Hepatocyte (in vitro differentiated cells): Measurements from ENCODE around the gene DHRS4. TPM values are rescaled to one million over a fixed set of nuclear protein-coding genes. Genes with fewer than 3 reads are reported as not detected.

Experiments
- DNase-seq: peaks from one replicate; pipeline ENCODE4 v3.0.0-alpha.2; 2016; ENCODE audit warnings: low spot score
- H2AFZ ChIP-seq: fragments of 200-600 bp; sonication (generic); 2 replicates; pipeline ENCODE4 v1.6.0; 2016; ENCODE audit warnings: antibody characterized with exemption, mild to moderate bottlenecking
- H3K27ac ChIP-seq: fragments of 200-600 bp; sonication (generic); 2 replicates; pipeline ENCODE4 v1.5.1; 2016; ENCODE audit warnings: mild to moderate bottlenecking
- H3K27me3 ChIP-seq: fragments of 200-600 bp; sonication (generic); 2 replicates; pipeline ENCODE4 v1.6.1; 2016
- H3K36me3 ChIP-seq: fragments of 200-600 bp; sonication (generic); replicated peaks from 2 replicates; pipeline ENCODE4 v1.5.1; 2016; ENCODE audit warnings: low read depth; ENCODE audit not compliant: insufficient read depth
- H3K4me1 ChIP-seq: fragments of 200-600 bp; sonication (generic); 2 replicates; pipeline ENCODE4 v1.5.1; 2016; ENCODE audit warnings: mild to moderate bottlenecking, moderate library complexity; ENCODE audit not compliant: insufficient read depth
- H3K4me2 ChIP-seq: fragments of 200-600 bp; sonication (generic); 2 replicates; pipeline ENCODE4 v1.6.0; 2016
- H3K4me3 ChIP-seq: fragments of 200-600 bp; sonication (generic); 2 replicates; pipeline ENCODE4 v1.5.1; 2016; ENCODE audit warnings: mild to moderate bottlenecking
- H3K79me2 ChIP-seq: fragments of 200-600 bp; sonication (generic); 2 replicates; pipeline ENCODE4 v1.6.0; 2017; ENCODE audit warnings: mild to moderate bottlenecking
- H3K9me2 ChIP-seq: fragments of 200-600 bp; sonication (generic); replicated peaks from 2 replicates; pipeline ENCODE4 v1.6.0; 2017; ENCODE audit warnings: mild to moderate bottlenecking; ENCODE audit not compliant: insufficient read depth
- H3K9me3 ChIP-seq: fragments of 200-600 bp; sonication (generic); 2 replicates; pipeline ENCODE4 v1.5.1; 2016; ENCODE audit warnings: low read depth, mild to moderate bottlenecking
- H4K20me1 ChIP-seq: fragments of 200-600 bp; sonication (generic); 2 replicates; pipeline ENCODE4 v1.6.0; 2016; ENCODE audit warnings: mild to moderate bottlenecking; ENCODE audit not compliant: insufficient read depth, poor library complexity, severe bottlenecking
- EZH2 ChIP-seq: fragments of 200-600 bp; sonication (generic); IDR thresholded peaks from 2 replicates; pipeline ENCODE4 v1.6.1; 2016; ENCODE audit warnings: antibody characterized with exemption, mild to moderate bottlenecking, borderline replicate concordance
- EZH2phosphoT487 ChIP-seq: fragments of 200-600 bp; sonication (generic); IDR thresholded peaks from one replicate; pipeline ENCODE4 v1.6.1; 2018; ENCODE audit warnings: antibody characterized with exemption, mild to moderate bottlenecking, low read depth, moderate library complexity; ENCODE audit not compliant: unreplicated experiment, severe bottlenecking
- WGBS: methylation state at CpG from one replicate; pipeline ENCODE4 v1.1.6; 2016; ENCODE audit warnings: low lambda C conversion rate; ENCODE audit errors: missing lambda C conversion rate; 5-methylcytosine and 5-hydroxymethylcytosine counted together
- polyA plus RNA-seq: library from polyadenylated mRNA; unstranded; fragments of >200 nt; fragmentation: Nextera tagmentation; extraction: Ambion mirVana; gene quantifications from 2 replicates; pipeline ENCODE4 v1.2.1, GENCODE V29; 2016
- total RNA-seq: library from RNA; depleted of rRNA; stranded (reverse); fragments of >200 nt; gene quantifications from 2 replicates; pipeline ENCODE4 v1.2.3, GENCODE V29; 2014
- TF ChIP-seq, protein P1 (sequence below): fragments of 200-600 bp; sonication (generic); IDR thresholded peaks from 2 replicates; pipeline ENCODE4 v1.5.1; 2016; ENCODE audit warnings: antibody characterized with exemption, mild to moderate bottlenecking; ENCODE audit not compliant: poor library complexity

DHRS4 gene
- total RNA-seq = 26.5 and 38.3 TPM in 2 replicates
- polyA plus RNA-seq = 41.3 and 47.4 TPM in 2 replicates

DNA sequence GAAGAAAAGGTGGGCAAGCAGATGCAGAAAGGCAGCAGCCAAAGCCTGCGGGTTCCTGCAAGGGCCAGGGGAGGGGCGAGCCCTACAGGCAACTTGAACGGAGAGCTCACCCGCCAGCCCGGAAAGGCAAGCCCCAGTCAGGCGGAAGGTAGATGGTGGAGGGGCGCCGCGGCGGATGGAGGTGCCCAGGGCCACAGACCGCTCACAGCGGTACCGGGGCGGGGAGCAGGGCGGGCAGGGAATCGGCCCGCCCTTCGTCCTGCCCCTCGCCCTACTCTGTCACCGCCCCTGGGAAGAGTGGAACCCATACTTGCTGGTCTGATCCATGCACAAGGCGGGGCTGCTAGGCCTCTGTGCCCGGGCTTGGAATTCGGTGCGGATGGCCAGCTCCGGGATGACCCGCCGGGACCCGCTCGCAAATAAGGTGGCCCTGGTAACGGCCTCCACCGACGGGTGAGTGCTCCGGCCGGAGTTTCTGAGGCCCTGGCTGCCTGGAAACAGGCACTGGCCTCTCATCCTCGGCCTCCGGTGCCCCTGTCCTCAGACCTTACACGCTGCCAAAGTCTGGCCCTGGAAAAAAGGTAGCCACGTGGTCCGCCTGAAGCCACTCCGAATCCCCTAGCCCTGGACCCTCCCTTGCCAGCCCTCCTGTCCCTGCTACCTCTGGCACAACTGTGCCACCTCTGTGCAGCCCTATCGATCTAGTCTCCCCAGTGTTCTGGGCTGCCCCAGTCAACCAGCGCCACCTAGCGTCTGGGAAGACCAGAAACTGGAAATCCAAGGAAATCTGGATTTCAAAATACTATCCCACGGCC is at the start of gene DHRS4:
Gene DHRS4 (plus strand): TSS at position 307 of the 815 bp plus-strand sequence. CDS start 19 bp downstream, at position 326.
- Histone ChIP-seq H3K9me3 (no peaks in the 10 kb centered on the region), H3K27me3 (no peaks in the 10 kb centered on the region), H3K36me3 (no peaks in the 10 kb centered on the region), H2AFZ (peak within 1 kb of the TSS; percentile 98), H3K9me2 (no peaks in the 10 kb centered on the region), H4K20me1 (no peaks in the 10 kb centered on the region), H3K4me3 (peak within 1 kb of the TSS; percentile 94), H3K79me2 (peaks cover 26% of the 10 kb centered on the region), H3K4me2 (peak within 1 kb of the TSS; percentile 97), H3K27ac (peak within 1 kb of the TSS; percentile 94), H3K4me1 (peaks cover 4% of the 10 kb centered on the region)
- WGBS = 1% methylated on average over 25 of the region's 44 CpGs
- peak; percentile 89 for DNase-seq
- TF ChIP-seq EZH2 = no peak
- TF ChIP-seq, protein P1, sequence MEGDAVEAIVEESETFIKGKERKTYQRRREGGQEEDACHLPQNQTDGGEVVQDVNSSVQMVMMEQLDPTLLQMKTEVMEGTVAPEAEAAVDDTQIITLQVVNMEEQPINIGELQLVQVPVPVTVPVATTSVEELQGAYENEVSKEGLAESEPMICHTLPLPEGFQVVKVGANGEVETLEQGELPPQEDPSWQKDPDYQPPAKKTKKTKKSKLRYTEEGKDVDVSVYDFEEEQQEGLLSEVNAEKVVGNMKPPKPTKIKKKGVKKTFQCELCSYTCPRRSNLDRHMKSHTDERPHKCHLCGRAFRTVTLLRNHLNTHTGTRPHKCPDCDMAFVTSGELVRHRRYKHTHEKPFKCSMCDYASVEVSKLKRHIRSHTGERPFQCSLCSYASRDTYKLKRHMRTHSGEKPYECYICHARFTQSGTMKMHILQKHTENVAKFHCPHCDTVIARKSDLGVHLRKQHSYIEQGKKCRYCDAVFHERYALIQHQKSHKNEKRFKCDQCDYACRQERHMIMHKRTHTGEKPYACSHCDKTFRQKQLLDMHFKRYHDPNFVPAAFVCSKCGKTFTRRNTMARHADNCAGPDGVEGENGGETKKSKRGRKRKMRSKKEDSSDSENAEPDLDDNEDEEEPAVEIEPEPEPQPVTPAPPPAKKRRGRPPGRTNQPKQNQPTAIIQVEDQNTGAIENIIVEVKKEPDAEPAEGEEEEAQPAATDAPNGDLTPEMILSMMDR = peak; percentile 88

DNA sequence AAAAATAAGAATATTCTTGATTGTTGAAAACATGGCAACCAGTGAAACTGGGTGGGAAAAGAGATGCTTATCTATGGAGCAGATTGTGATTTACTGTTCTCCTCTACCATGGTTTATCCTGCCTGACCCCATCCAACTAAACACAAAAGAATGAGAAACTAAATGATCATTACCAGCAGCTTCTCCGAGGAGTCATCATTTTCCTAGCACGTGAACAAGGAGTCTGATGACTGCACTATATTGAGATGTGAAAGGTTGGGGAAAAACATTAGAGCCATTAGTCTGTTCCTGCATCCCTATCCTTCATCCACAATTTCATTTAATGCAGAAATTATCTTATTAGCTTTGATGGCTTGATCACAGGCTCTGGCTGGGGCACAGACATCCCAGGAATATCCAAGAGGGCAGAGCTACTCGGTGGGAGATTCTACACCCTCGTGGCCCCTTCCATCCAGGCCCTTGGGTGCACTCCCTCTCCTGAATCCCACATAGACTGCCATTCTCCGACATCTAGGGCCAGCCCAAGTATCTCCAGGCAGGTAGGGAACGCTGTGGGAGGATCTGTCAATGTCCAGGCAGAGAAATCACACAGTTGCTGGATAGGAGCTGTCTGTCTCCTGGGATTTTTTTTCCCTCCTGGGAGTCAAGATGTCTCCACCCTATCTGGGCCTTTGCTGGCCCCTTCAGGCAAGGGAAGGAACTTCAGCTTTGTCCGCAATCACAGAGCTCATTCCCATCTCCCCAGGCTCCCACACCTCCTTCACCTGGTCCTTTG is 43.3 kb upstream of the DHRS4 start:
- WGBS = 56% methylated on average over 7 of the region's 7 CpGs
- Histone ChIP-seq H3K9me2 (no peaks in the 10 kb centered on the region), H3K4me1 (no peaks in the 10 kb centered on the region), H3K4me3 (no peak overlapping the region), H4K20me1 (no peaks in the 10 kb centered on the region), H3K9me3 (no peaks in the 10 kb centered on the region), H3K36me3 (no peaks in the 10 kb centered on the region), H2AFZ (no peak overlapping the region), H3K27me3 (no peaks in the 10 kb centered on the region), H3K27ac (no peak overlapping the region), H3K4me2 (no peak overlapping the region), H3K79me2 (no peaks in the 10 kb centered on the region)
- TF ChIP-seq EZH2 = no peak
- TF ChIP-seq, protein P1 = peak; percentile 46
- DNase-seq = peak; percentile 68

DNA sequence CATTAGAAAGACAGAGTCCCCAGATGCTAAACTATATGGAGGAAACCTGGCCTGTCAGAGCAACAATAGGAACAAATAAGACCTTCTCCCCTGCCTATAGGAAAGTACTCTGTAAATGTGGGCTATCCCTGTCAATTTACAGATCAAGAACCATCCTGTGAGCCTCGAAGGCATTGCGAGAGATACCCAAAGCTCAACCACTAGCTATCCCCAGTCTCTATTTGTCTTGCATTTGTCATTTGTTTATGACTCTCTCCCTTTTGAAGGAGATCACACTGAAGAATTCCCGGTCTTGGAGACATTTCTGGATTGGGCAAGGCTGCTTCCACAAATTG is 42.7 kb upstream of the DHRS4 start:
- no peak for TF ChIP-seq EZH2
- no peak for TF ChIP-seq EZH2phosphoT487
- TF ChIP-seq, protein P1 = no peak
- H2AFZ ChIP-seq = no peak overlapping the region

More for the DNA sequence above, 42.7 kb upstream of the DHRS4 start:
- Histone ChIP-seq H4K20me1 (no peaks in the 10 kb centered on the region), H3K79me2 (no peaks in the 10 kb centered on the region), H3K4me1 (no peaks in the 10 kb centered on the region), H3K4me2 (no peak overlapping the region), H3K36me3 (no peaks in the 10 kb centered on the region), H3K9me3 (no peaks in the 10 kb centered on the region), H3K27ac (no peak overlapping the region), H3K4me3 (no peak overlapping the region), H3K9me2 (no peaks in the 10 kb centered on the region), H3K27me3 (no peaks in the 10 kb centered on the region)
- WGBS = 84% methylated on average over 3 of the region's 3 CpGs
- no peak for DNase-seq
